Caki2 (cell line): Measurements from ENCODE around the gene CHRM2. TPM values are rescaled to one million over a fixed set of nuclear protein-coding genes. Genes with fewer than 3 reads are reported as not detected.

Experiments used
- DNase-seq: peaks from one replicate; pipeline ENCODE4 v3.0.0-alpha.2; 2015; ENCODE audit warnings: low read depth
- in situ Hi-C: cut with HindIII; loops from 2 replicates; pipeline ENCODE4 v1.10.0; 2016; ENCODE audit warnings: low sequenced_read_pairs, low pct_unique_long_range_greater_than_20kb, mixed read lengths
- total RNA-seq: library from RNA; depleted of rRNA; stranded (reverse); fragments of >200 nt; shearing (Covaris generic); gene quantifications from 2 replicates; pipeline ENCODE4 v1.2.3, GENCODE V29; 2014; ENCODE audit warnings: low replicate concordance

The CHRM2 gene
- total RNA-seq, 1 experiment from 2014 or later = not detected

DNA sequence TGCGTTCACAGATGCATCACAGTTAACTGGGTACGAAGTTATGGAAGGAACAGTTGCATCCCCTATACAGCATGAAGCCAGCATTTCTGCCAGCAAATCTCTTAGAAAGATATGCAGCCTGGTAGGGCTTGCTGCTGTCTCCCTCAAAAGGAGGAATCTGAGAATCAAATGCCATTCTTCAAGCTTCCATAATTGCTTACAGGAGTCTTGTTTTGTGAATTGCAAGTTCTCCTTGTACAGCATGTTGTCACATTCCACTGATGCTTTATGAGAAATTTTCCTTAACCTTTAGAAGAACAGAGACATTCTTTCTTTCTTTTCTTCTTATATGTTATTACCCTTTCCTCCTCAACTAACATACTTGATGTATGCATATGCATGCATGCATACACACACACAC is 134.6 kb downstream of the CHRM2 start:
- in situ Hi-C loops = no loop called here
- no peak for DNase-seq

DNA sequence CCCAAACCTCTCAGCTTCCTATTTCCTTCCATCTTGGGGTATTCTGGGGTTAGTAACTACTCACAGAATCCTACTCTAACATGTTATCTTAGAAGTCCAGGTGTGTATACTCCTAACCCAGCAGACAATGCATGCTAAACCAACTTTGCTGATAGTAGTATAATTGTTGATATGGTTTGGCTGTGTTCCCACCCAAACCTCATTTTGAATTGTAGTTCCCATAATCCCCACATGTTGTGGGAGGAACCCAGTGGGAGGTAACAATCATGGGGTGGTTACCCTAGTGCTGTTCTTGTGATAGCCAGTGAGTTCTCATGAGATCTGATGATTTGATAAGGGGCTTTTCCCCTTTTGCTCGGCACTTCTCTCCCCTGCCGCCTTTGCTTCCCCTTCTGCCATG is 135.1 kb downstream of the CHRM2 start:
- in situ Hi-C loops = no loop called here
- no peak for DNase-seq

DNA sequence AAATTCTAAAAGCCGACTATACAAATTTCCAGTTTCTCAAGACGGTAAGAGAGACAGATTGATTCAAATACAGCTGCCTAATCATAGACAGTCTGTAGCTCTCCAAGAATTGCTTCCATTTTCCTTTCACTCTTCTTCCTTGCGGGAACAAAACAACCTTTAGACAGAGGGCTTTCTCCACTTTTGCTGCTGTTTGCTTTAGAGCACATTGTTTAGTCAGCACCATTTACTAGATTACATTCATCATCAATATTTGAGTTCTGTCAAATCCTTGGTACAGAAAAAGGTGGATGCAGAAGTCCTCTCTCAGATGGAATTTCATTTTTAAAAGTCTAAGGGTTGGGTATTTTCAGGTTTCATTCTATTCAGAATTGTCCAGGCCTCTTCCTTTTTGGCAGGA is 137.4 kb downstream of the CHRM2 start:
- DNase-seq = no peak
- in situ Hi-C loops = no loop called here

DNA sequence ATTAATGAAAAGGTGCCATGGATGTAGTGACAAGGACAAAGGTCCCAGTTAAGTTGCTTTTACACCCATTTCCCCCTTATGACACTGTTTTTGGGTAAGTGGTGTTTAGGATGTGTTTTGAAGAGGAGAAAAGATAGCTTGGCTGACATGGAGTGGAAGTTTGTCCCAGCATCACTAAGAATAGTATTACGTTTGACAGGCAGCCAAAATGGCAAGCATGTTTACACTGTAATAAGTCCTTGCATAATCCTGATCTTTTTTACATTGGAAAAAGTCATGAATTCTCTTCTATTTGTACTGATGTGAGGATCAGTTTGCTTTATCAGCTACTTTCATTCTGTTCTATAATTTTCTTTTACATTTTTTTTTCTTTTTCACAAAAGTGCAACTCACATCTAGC is 137.8 kb downstream of the CHRM2 start:
- in situ Hi-C loops = no loop called here
- DNase-seq = no peak

DNA sequence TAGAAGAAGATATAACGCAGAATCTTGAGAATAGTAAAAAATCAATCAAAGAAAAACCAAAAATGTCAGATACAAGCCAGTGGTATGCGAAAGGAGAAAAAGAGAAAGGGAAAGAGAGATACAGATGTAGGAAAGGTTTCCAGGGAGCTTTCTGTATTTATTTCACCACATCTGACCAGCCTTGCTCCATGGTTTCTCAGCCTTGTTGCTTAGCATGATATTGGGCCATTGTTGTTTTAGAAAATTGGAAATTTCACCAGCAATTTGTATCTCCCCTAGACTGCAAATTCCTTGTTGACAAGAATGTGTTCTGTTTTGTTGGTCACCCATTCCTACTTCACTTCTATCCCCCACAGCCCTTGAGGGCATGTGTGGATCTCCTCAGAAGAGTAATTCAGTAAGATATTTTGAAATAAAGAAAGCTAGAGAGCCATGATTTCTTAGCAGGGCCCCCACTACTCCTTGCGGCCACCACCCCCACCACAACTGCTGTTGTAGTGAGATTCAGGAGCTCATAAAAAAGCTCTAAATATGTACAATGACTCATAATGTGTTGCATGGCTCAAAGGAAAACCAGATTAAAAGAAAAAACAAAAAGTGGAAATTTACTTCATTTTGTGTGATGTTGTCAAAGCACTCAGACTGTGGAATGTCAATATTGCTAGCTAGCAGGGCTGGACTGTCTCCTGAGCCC is 138.7 kb downstream of the CHRM2 start:
- DNase-seq = no peak
- in situ Hi-C loops = no loop called here

DNA sequence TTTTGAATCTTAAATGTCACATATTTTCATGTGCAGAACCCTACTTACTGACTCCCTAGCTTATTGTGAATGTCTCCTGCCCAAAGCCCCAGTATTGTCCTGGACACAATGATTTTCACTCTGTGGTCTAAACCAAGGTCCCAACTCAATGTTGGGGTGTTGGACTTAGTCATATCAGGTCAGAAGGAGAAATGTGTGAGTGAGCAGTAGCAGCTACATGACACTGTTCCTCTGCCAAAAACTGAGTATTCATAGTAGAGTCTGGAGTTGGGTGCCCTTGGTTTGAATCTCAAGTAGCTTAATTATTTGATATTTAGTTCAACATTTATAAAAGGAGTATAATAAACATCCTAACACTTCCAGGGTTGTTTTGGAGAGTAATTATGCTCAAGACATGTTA is 141.0 kb downstream of the CHRM2 start:
- no peak for DNase-seq
- in situ Hi-C loops = no loop called here

DNA sequence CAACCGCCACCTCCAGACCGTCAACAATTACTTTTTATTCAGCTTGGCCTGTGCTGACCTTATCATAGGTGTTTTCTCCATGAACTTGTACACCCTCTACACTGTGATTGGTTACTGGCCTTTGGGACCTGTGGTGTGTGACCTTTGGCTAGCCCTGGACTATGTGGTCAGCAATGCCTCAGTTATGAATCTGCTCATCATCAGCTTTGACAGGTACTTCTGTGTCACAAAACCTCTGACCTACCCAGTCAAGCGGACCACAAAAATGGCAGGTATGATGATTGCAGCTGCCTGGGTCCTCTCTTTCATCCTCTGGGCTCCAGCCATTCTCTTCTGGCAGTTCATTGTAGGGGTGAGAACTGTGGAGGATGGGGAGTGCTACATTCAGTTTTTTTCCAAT is 146.6 kb downstream of the CHRM2 start:
- no peak for DNase-seq
- in situ Hi-C loops = no loop called here

DNA sequence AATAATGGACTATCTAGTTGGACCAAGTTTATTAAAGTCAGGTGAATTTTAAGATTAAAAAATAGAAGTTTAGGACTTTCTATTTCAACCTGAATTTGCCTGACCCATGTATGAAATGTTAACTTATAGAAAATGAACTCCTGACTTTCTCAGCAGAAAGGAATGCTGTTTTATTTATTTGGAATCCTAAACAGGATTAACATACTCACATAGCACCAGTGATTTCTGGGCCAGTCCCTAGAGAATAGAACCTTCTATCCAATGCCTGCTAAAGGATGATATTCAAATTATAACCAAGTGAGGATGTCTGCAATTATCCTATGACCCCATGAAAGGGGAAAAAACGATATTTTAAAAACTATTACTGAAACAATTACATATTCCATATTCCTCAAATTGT is 148.8 kb downstream of the CHRM2 start:
- no peak for DNase-seq
- in situ Hi-C loops = no loop called here

DNA sequence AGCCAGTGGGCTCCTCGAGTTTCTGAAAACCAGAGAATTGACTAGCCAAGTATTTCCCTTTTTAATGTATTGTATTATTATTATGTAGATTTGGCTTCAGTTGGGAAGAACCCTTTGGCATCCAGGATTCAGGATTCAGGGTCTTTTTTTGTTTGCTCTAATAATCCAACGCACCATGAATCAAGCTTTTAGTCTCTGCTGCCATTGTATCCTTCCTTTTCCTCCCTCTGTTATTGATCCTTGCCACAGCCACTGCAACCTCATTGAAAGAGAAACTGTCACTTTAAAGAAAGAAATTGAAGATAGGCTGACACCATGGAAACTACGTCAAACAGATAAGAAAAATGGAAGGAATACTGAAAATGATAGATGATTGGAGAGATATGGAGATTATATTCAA is 150.0 kb downstream of the CHRM2 start:
- DNase-seq = no peak
- in situ Hi-C loops = no loop called here

DNA sequence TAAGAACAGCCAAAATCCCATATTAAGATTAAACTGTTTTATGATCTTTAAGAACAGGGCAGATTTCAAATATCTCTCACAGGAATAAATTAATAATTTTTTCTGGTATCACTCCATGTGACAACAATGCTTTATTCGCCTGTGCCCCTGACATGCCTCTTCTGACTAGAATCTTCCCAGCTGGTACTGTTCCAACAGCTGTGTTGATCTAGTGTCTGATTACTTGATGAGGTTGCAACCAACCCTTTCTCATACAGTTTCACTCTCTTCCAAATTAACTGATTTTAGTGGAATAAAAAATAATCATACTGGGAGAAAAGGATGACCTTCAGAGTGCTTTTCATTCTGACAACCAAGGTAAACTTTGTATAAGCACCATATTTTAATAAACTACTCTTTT is 151.9 kb downstream of the CHRM2 start:
- in situ Hi-C loops = no loop called here
- no peak for DNase-seq

DNA sequence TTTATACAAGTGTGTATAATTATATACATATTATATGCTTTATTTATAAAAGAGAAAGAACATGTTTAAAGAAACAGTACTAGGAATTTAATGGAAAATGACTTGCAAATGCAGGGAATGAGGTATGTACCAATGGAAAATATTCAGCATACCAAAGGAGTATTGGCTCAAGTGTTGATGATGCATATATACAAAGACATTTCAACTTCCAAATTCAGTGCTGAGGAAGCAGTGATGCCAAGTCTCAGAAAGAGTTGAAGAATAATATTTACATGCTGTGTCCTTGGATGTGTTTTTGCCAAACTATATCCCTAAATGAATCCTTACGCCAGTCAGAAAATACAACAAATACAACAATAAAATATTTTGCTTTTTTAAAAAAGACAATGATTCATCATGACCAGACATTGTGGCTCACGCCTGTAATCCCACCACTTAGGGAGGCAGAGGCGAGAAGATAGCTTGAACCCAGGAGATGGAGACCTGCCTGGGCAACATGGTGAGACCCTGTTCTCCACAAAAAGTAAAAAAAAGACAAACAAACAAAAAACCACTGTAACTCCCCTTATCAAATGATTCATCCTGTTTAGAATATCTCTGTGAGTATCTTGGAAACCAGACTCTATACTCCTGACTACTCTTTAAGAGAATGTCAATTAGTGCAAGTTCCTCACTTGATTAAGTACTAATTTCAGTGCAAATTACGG is 157.2 kb downstream of the CHRM2 start:
- in situ Hi-C loops = no loop called here
- no peak for DNase-seq

DNA sequence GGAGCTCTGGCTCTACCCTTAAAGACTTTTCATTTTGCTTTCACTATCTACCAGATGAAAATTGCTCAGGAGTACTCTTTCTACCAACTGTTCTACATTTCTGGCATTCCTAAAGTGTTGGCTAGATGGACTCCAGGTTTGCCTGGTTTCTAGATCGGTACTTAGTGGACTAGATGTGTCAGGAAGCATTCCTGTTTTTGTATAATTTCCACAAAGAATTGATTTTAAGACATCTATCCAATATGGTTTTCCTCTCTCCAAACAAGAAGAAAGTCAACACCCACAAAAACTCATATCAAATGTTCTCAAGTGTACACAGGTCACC is 157.7 kb downstream of the CHRM2 start:
- no peak for DNase-seq
- in situ Hi-C loops = no loop called here

DNA sequence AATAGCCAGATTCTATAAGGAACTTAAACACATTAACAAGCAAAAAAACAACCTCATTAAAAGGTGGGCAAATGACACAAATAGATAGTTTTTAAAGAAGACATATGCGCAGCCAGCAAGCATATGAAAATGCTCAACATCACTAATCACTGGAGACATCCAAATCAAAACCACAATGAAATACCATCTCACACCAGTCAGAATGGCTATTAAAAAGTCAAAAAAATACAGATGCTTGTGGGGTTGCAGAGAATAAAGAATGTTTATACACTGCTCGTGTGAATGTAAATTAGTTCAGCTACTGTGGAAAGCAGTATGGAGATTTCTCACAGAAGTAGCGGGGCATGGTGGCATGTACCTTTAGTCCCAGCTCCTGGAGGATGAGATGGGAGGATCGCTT is 164.0 kb downstream of the CHRM2 start:
- in situ Hi-C loops = no loop called here
- no peak for DNase-seq

DNA sequence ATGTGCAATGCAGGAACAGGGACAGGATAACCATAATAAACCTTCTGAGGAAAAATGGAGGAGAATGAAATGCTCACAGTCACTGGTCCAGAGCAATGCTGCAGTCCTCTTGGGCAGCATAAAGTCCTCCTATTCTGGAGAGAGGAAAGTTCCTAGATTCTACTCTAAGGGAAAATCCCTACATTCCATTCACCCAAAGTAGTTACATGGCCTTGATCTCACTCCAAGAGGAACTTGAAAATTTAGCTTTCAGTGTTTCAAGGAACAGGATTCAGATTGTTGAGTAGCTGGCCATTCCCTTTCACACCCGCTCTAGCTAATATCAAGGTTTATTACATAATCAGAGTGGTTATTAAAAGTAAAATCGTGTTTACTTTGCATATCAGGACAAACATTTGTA is 168.3 kb downstream of the CHRM2 start:
- DNase-seq = no peak

DNA sequence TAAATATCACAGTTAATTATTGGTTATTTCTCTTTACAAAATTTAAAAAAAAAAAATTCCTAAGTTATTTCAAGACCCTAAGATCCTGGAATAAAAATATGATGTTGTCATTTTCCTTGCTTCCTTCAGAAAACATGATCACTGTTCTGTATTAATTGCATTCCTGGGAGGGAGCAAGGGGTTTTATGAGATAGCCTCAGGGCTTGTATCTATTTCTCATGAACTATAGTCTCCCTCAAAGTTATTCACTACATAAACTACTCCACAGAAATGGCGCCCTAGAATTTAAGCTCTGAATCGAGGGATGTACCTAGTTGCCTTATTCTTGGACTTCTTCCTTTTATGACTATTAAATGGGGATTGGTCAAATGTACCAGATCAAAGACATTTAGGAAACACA is 170.3 kb downstream of the CHRM2 start:
- DNase-seq = no peak
- in situ Hi-C loops = no loop called here

More for the DNA sequence above, 168.3 kb downstream of the CHRM2 start:
- in situ Hi-C loops = no loop called here

DNA sequence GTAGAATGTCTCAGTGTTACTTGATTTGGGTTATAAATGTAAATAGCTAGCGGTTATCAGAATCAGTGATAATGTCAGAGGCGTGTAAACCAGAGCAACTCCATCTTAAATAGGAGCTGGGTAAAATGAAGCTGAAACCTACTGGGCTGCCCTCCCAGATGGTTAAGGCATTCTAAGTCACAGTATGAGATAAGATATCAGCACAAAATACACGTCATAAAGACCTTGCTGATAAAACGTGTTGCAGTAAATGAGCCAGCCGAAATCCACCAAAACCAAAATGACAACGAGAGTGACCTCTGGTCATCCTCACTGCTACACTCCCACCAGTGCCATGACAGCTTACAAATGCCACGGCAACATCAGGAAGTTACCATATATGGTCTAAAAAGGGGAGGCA is 172.3 kb downstream of the CHRM2 start:
- in situ Hi-C loops = no loop called here

DNA sequence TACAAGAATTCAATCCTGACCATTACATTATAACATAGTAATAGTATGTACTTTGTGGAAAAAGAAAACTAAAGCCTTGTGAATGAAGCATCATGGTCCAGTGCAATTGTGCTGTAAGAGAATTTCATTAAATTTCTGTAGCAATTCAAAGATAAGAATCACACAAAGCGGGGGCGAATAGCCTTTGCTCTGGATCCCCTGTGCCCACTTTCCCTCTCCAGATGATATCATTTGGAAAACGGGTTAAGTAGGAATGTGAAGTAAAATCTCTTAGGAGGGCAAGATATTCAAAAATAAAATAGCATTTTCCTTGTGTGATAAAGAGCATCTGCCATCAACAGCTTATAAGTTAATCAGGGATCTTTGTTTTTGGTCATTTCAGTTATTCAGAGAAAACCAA is 177.1 kb downstream of the CHRM2 start:
- in situ Hi-C loops = no loop called here
- DNase-seq = no peak

More for the DNA sequence above, 172.3 kb downstream of the CHRM2 start:
- no peak for DNase-seq

DNA sequence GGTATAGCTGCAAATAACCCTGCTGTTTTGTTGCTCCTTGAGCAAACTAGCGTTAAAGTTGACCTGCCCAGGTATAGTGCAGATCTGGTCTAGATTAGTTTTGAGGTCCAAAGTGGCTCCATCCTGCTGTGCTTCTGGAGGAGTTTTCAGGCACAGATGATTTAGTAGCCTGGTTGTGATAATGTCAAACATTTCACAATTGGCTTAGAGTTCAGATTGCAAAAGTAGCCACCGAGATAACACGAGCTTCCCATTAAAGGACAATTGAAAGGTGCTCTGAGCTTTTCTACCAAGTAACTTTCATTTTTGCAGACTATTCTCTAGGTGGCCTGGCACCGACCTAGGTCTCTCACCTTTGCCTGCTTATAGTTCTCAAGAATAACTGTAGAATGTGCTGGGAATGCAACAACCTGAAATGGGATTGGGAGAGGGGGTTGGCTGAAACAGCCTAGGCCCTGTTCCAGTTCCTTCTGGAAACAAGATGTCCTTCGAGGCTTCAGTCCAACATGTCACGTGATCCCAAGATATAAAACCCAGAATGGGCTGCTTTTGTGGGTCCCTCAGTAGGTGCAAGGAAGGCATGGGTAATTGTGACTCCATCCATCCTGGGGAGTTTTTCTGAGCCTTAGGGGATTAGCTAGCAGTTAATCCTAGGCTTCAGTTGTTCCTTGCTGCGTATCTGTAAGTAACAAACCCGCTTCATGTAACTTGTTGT is 201.0 kb downstream of the CHRM2 start:
- DNase-seq = no peak
- in situ Hi-C loops = no loop called here
